ENCODE results near the gene EPS8. TPM values are rescaled to one million over a fixed set of nuclear protein-coding genes. Genes with fewer than 3 reads are reported as not detected.

EPS8 gene
- polyA plus RNA-seq, 1 donor (not counting 4 experiments of a cell fraction or from before 2014, with no cell fraction given): 4.0 TPM

- peak; percentile 87 for FAIRE-seq
- no peak overlapping the region for H3K4me3 ChIP-seq (ENCODE audit: control insufficient read depth in 2 of 3, extremely low read depth in 1 of 3, insufficient read depth in 2 of 3, low read depth in 1 of 3, low read length in 3 of 3)
- no peak for DNase-seq (ENCODE audit: low read depth, low spot score)
- no peaks in the 10 kb centered on the region for H4K20me1 ChIP-seq (ENCODE audit: control insufficient read depth, extremely low read depth, insufficient read depth, low read length)
- dilution Hi-C loops (cut with MboI; ENCODE audit: extremely low pct_ligation_motif_present, low sequenced_read_pairs): no loop called here
- H2AFZ ChIP-seq (ENCODE audit: control insufficient read depth, low read length): peak overlapping the region; percentile 68
- no peak overlapping the region for H3K4me2 ChIP-seq (ENCODE audit: control insufficient read depth, extremely low read depth, insufficient read depth, low read depth, low read length)
- no peaks in the 10 kb centered on the region for H3K36me3 ChIP-seq (ENCODE audit: control insufficient read depth in 2 of 2, extremely low read depth in 1 of 2, insufficient read depth in 2 of 2, low read length in 2 of 2)
- no peaks in the 10 kb centered on the region for H3K9me1 ChIP-seq (ENCODE audit: control insufficient read depth, extremely low read depth, insufficient read depth, low read length)
- no peaks in the 10 kb centered on the region for H3K79me2 ChIP-seq (ENCODE audit: control insufficient read depth, insufficient read depth, low read length)
- TF ChIP-seq EZH2 (IDR thresholded peaks at IDR 0.05; ENCODE audit: low read length) (no peak), CTCF (optimal IDR thresholded peaks at IDR 0.05 in 1 of 3, IDR thresholded peaks at IDR 0.05 in 1 of 3, conservative IDR thresholded peaks at IDR 0.05 in 1 of 3; ENCODE audit: extremely low read depth in 1 of 3, insufficient read depth in 2 of 3, low read length in 3 of 3) (no peak)
- no peaks in the 10 kb centered on the region for H3K9me3 ChIP-seq (ENCODE audit: control insufficient read depth, low read depth, low read length)
- H3K9ac ChIP-seq (ENCODE audit: control insufficient read depth, extremely low read depth, insufficient read depth, low read length): no peak overlapping the region
- no peaks in the 10 kb centered on the region for H3K27me3 ChIP-seq (ENCODE audit: control insufficient read depth, extremely low read depth, insufficient read depth, low read length)
- no peak overlapping the region for H3K27ac ChIP-seq (ENCODE audit: control insufficient read depth, insufficient read depth, low read length)
- H3K4me1 ChIP-seq (ENCODE audit: control insufficient read depth, extremely low read depth, insufficient read depth, low read length): peaks cover 17% of the 10 kb centered on the region
Measured at GRCh38 chr12:15706010-15706676, 83.0 kb downstream of the EPS8 start.

DNA sequence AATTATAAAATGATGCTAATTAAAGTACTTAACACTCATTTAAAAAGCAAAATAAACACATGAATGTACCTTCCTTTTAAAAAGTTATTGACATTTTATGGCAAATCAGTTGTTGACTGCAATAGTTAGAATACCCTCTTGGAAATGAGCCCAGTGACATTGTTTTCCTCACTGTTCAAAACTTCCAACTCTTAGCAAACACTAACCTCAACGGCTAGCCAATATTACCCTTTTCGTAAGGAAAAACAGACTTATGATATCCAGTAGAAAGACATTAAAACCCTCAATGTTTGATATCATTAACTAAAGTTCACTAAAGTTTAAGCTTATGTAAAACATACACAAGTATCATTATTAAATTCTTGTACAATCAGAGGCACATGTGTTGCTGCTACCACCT, 83.6 kb downstream of the EPS8 start:
- no peak for FAIRE-seq
- no peak overlapping the region for H3K4me2 ChIP-seq (ENCODE audit: control insufficient read depth, extremely low read depth, insufficient read depth, low read depth, low read length)

More for the DNA sequence above, 83.6 kb downstream of the EPS8 start:
- no peaks in the 10 kb centered on the region for H3K9me1 ChIP-seq (ENCODE audit: control insufficient read depth, extremely low read depth, insufficient read depth, low read length)
- H3K4me1 ChIP-seq (ENCODE audit: control insufficient read depth, extremely low read depth, insufficient read depth, low read length): peaks cover 22% of the 10 kb centered on the region
- H3K27ac ChIP-seq (ENCODE audit: control insufficient read depth, insufficient read depth, low read length): no peak overlapping the region
- no peak overlapping the region for H3K9ac ChIP-seq (ENCODE audit: control insufficient read depth, extremely low read depth, insufficient read depth, low read length)
- H3K4me3 ChIP-seq (ENCODE audit: control insufficient read depth in 2 of 3, extremely low read depth in 1 of 3, insufficient read depth in 2 of 3, low read depth in 1 of 3, low read length in 3 of 3): no peak overlapping the region
- dilution Hi-C loops (cut with MboI; ENCODE audit: extremely low pct_ligation_motif_present, low sequenced_read_pairs): no loop called here
- no peak for TF ChIP-seq CTCF (optimal IDR thresholded peaks at IDR 0.05 in 1 of 3, IDR thresholded peaks at IDR 0.05 in 1 of 3, conservative IDR thresholded peaks at IDR 0.05 in 1 of 3; ENCODE audit: extremely low read depth in 1 of 3, insufficient read depth in 2 of 3, low read length in 3 of 3)
- TF ChIP-seq EZH2 (IDR thresholded peaks at IDR 0.05; ENCODE audit: low read length): no peak
- H3K27me3 ChIP-seq (ENCODE audit: control insufficient read depth, extremely low read depth, insufficient read depth, low read length): no peaks in the 10 kb centered on the region
- no peaks in the 10 kb centered on the region for H4K20me1 ChIP-seq (ENCODE audit: control insufficient read depth, extremely low read depth, insufficient read depth, low read length)
- no peaks in the 10 kb centered on the region for H3K36me3 ChIP-seq (ENCODE audit: control insufficient read depth in 2 of 2, extremely low read depth in 1 of 2, insufficient read depth in 2 of 2, low read length in 2 of 2)
- no peaks in the 10 kb centered on the region for H3K79me2 ChIP-seq (ENCODE audit: control insufficient read depth, insufficient read depth, low read length)
- DNase-seq (ENCODE audit: low read depth, low spot score): no peak
- H2AFZ ChIP-seq (ENCODE audit: control insufficient read depth, low read length): no peak overlapping the region
- H3K9me3 ChIP-seq (ENCODE audit: control insufficient read depth, low read depth, low read length): no peaks in the 10 kb centered on the region
